ENCODE results near the gene DNAL4. TPM values are rescaled to one million over a fixed set of nuclear protein-coding genes. Genes with fewer than 3 reads are reported as not detected.

Gene DNAL4
- total and polyA plus RNA-seq, 10 of the 15 experiments (the other 5 are each of a cell fraction or from before 2014, with no cell fraction given), result 0.35 to 8.5 (median 6.3) TPM; not detected in 1

GRCh38 chr22:38839686-38840085 is 45.7 kb upstream of the DNAL4 start:
- Histone ChIP-seq H3K9ac (ENCODE audit: control insufficient read depth, insufficient read depth, low read length) (no peak overlapping the region), H3K4me3 (no peak overlapping the region), H3K79me2 (ENCODE audit: control insufficient read depth, insufficient read depth, low read length) (no peaks in the 10 kb centered on the region), H3K27ac (ENCODE audit: control insufficient read depth, insufficient read depth) (no peak overlapping the region), H3K27me3 (replicated peaks in 1 of 2; ENCODE audit: control insufficient read depth in 2 of 2, insufficient read depth in 2 of 2, low read length in 1 of 2) (peaks cover 19 to 21% of the 10 kb centered on the region in 2 experiments), H2AFZ (ENCODE audit: control insufficient read depth, low read depth, low read length) (no peak overlapping the region), H3K4me1 (ENCODE audit: control insufficient read depth, insufficient read depth, low read length) (no peaks in the 10 kb centered on the region), H3K36me3 (ENCODE audit: control insufficient read depth in 2 of 2, insufficient read depth in 2 of 2, low read length in 1 of 2) (no peaks in the 10 kb centered on the region), H3K4me2 (ENCODE audit: control insufficient read depth, insufficient read depth) (no peak overlapping the region), H4K20me1 (ENCODE audit: control insufficient read depth, insufficient read depth) (no peaks in the 10 kb centered on the region), H3K9me3 (replicated peaks; ENCODE audit: control insufficient read depth, insufficient read depth, low read length) (no peaks in the 10 kb centered on the region)
- FAIRE-seq, result no peak
- ChIA-PET RAD21 (ENCODE audit: unreplicated experiment) (no interaction called here), POLR2A (no interaction called here), SMC1A (ENCODE audit: uncharacterized antibody, unreplicated experiment) (no interaction called here), CTCF (interaction anchor here (1.3 kb wide), 1 partner anchor 30 kb away, joined by 3 read pairs; no protein-coding TSS in a partner anchor)
- no peak for DNase-seq (ENCODE audit: low read depth, low spot score)
- no TSS peak for BruUV-seq (replicated peaks)
- no peak for TF ChIP-seq PKNOX1 (IDR thresholded peaks at IDR 0.05)
- no peak for TF ChIP-seq BRCA1 (IDR thresholded peaks at IDR 0.05; ENCODE audit: low read depth, low read length)
- TF ChIP-seq CEBPB (IDR thresholded peaks at IDR 0.05; ENCODE audit: borderline replicate concordance in 1 of 2, low read depth in 2 of 2, low read length in 2 of 2), result no peak
- TF ChIP-seq ESRRA (IDR thresholded peaks at IDR 0.05; ENCODE audit: low read length), result no peak
- TF ChIP-seq ZSCAN29 (IDR thresholded peaks at IDR 0.05), result no peak
- TF ChIP-seq RFX5 (IDR thresholded peaks at IDR 0.05; ENCODE audit: low read depth, low read length), result no peak
- TF ChIP-seq LARP7 (IDR thresholded peaks at IDR 0.05), result no peak
- TF ChIP-seq IKZF1 (conservative IDR thresholded peaks at IDR 0.05), result no peak
- TF ChIP-seq USF2 (IDR thresholded peaks at IDR 0.05; ENCODE audit: borderline replicate concordance, low read depth, low read length), result no peak
- no peak for TF ChIP-seq MXI1 (IDR thresholded peaks at IDR 0.05; ENCODE audit: low read depth, low read length)
- TF ChIP-seq NFYB (IDR thresholded peaks at IDR 0.05; ENCODE audit: insufficient read depth, low read depth, low read length), result no peak
- no peak for TF ChIP-seq NFIC (IDR thresholded peaks at IDR 0.05; ENCODE audit: low read depth, low read length)
- no peak for TF ChIP-seq EGR1 (IDR thresholded peaks at IDR 0.05; ENCODE audit: borderline replicate concordance in 1 of 2, low read depth in 2 of 2, low read length in 2 of 2)
- in situ Hi-C loops (cut with MboI), result no loop called here
- no peak for ATAC-seq
- WGBS (ENCODE audit: insufficient coverage, insufficient replicate concordance, low lambda C conversion rate, missing lambda C conversion rate), result 0% methylated on average over 1 of the region's 1 CpG
- intact Hi-C loops (cut with micrococcal nuclease; ENCODE audit: unreplicated experiment), result no loop called here
